ENCODE measurements around the gene TNFRSF1A. TPM values are rescaled to one million over a fixed set of nuclear protein-coding genes. Genes with fewer than 3 reads are reported as not detected.

The TNFRSF1A gene
- total RNA-seq, 1 experiment from 2014 or later, result 44.1 TPM

DNA sequence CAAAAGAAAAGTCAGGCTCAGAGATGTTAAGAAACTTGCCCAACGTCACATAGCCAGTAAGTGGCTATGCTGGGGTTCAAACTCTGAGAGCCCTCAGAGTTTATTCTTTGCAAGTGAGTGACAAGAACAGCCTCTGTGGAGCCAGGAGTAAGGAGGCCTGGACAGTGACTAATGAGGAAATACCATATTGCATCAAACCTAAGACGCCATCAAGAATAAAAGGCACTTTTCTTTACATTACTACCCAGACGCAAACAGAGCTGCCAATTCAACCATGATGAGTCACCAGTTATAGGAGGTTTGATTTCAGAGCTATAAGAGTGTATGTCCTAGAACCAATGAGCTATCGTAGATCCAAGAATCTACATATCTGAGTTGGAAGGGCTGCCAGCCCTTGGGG is 9.4 kb downstream of the TNFRSF1A start:
- ChIA-PET POLR2A (no interaction called here), CTCF (interaction anchor here (1.6 kb wide), 1 partner anchor 133 kb away, joined by 5 read pairs; no protein-coding TSS in a partner anchor)
- no peak for ATAC-seq
- TF ChIP-seq NR3C1 (CRISPR knock-in tag; conservative IDR thresholded peaks at IDR 0.05; ENCODE audit: low read depth), result no peak
- no peak for TF ChIP-seq GABPB1 (CRISPR knock-in tag; IDR thresholded peaks at IDR 0.05)
- no peak for TF ChIP-seq ZNF317 (CRISPR knock-in tag; IDR thresholded peaks at IDR 0.05; ENCODE audit: borderline replicate concordance, low read depth)
- TF ChIP-seq, protein P1, sequence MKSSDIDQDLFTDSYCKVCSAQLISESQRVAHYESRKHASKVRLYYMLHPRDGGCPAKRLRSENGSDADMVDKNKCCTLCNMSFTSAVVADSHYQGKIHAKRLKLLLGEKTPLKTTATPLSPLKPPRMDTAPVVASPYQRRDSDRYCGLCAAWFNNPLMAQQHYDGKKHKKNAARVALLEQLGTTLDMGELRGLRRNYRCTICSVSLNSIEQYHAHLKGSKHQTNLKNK (CRISPR knock-in tag; IDR thresholded peaks at IDR 0.05), result no peak
- TF ChIP-seq, protein P2, sequence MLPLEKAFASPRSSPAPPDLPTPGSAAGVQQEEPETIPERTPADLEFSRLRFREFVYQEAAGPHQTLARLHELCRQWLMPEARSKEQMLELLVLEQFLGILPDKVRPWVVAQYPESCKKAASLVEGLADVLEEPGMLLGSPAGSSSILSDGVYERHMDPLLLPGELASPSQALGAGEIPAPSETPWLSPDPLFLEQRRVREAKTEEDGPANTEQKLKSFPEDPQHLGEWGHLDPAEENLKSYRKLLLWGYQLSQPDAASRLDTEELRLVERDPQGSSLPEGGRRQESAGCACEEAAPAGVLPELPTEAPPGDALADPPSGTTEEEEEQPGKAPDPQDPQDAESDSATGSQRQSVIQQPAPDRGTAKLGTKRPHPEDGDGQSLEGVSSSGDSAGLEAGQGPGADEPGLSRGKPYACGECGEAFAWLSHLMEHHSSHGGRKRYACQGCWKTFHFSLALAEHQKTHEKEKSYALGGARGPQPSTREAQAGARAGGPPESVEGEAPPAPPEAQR (CRISPR knock-in tag; IDR thresholded peaks at IDR 0.05), result no peak
- TF ChIP-seq, protein P3, sequence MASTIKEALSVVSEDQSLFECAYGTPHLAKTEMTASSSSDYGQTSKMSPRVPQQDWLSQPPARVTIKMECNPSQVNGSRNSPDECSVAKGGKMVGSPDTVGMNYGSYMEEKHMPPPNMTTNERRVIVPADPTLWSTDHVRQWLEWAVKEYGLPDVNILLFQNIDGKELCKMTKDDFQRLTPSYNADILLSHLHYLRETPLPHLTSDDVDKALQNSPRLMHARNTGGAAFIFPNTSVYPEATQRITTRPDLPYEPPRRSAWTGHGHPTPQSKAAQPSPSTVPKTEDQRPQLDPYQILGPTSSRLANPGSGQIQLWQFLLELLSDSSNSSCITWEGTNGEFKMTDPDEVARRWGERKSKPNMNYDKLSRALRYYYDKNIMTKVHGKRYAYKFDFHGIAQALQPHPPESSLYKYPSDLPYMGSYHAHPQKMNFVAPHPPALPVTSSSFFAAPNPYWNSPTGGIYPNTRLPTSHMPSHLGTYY (CRISPR knock-in tag; IDR thresholded peaks at IDR 0.05), result no peak
- no peak for TF ChIP-seq ZNF219 (CRISPR knock-in tag; IDR thresholded peaks at IDR 0.05; ENCODE audit: borderline replicate concordance)
- TF ChIP-seq, protein P4, sequence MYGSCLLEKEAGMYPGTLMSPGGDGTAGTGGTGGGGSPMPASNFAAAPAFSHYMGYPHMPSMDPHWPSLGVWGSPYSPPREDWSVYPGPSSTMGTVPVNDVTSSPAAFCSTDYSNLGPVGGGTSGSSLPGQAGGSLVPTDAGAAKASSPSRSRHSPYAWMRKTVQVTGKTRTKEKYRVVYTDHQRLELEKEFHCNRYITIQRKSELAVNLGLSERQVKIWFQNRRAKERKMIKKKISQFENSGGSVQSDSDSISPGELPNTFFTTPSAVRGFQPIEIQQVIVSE (CRISPR knock-in tag; IDR thresholded peaks at IDR 0.05; ENCODE audit: borderline replicate concordance), result no peak
- TF ChIP-seq, protein P5, sequence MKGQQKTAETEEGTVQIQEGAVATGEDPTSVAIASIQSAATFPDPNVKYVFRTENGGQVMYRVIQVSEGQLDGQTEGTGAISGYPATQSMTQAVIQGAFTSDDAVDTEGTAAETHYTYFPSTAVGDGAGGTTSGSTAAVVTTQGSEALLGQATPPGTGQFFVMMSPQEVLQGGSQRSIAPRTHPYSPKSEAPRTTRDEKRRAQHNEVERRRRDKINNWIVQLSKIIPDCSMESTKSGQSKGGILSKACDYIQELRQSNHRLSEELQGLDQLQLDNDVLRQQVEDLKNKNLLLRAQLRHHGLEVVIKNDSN (CRISPR knock-in tag; IDR thresholded peaks at IDR 0.05), result no peak
- Mint-ChIP-seq H3K27ac (no peak overlapping the region; the same call in 1 of the 2 replicates), H3K27me3 (ENCODE audit: low read depth) (no peaks in the 10 kb centered on the region), H3K4me3 (no peak overlapping the region), H3K36me3 (peaks cover 49% of the 10 kb centered on the region), H3K9me3 (no peaks in the 10 kb centered on the region), H3K4me1 (peaks cover 28% of the 10 kb centered on the region)
- DNase-seq (ENCODE audit: low spot score), result no peak

DNA sequence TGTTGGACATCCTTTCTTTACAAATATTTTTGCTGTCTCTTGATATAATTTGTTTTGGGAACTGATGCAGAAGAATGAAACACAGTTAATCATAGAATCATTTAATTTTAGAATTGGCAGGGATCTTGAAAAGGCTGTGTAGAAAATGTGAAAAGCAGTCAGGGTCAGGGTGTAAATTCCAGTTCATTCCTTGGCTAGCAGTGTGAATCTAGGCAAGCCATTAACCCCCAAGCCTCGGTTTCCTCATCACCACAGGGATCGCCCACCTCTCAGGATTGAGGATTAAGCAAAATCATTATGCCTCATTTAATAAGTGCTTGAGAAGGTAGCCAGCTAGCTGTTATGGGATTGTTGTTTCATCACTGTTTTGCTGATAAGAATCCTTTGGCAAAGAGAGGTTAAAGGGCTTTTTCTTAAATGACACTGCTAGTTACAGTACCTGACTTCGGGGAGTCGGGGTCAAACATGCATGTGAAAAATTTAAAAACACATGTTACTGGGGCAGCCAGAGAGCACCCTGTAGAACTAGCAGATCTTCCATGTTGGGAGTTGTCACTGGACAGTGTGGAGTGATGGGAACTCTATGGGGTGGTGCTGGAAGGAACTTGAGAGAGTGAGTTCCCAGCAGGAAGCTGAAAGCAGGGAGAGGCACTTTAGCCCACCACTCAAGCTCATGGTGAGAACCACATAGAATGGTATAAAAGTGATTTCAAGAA is 10.7 kb downstream of the TNFRSF1A start:
- DNase-seq (ENCODE audit: low spot score) (no peak), ATAC-seq (no peak)
- Mint-ChIP-seq H3K27ac (peak overlapping the region; percentile 27; the same call in 1 of the 2 replicates), H3K9me3 (no peaks in the 10 kb centered on the region), H3K27me3 (ENCODE audit: low read depth) (no peaks in the 10 kb centered on the region), H3K4me1 (peaks cover 37% of the 10 kb centered on the region), H3K36me3 (peaks cover 49% of the 10 kb centered on the region), H3K4me3 (no peak overlapping the region)
- ChIA-PET CTCF (interaction anchor here (1.9 kb wide), 1 partner anchor 40 kb away, joined by 7 read pairs; no protein-coding TSS in a partner anchor), POLR2A (no interaction called here)
- TF ChIP-seq, protein P6, sequence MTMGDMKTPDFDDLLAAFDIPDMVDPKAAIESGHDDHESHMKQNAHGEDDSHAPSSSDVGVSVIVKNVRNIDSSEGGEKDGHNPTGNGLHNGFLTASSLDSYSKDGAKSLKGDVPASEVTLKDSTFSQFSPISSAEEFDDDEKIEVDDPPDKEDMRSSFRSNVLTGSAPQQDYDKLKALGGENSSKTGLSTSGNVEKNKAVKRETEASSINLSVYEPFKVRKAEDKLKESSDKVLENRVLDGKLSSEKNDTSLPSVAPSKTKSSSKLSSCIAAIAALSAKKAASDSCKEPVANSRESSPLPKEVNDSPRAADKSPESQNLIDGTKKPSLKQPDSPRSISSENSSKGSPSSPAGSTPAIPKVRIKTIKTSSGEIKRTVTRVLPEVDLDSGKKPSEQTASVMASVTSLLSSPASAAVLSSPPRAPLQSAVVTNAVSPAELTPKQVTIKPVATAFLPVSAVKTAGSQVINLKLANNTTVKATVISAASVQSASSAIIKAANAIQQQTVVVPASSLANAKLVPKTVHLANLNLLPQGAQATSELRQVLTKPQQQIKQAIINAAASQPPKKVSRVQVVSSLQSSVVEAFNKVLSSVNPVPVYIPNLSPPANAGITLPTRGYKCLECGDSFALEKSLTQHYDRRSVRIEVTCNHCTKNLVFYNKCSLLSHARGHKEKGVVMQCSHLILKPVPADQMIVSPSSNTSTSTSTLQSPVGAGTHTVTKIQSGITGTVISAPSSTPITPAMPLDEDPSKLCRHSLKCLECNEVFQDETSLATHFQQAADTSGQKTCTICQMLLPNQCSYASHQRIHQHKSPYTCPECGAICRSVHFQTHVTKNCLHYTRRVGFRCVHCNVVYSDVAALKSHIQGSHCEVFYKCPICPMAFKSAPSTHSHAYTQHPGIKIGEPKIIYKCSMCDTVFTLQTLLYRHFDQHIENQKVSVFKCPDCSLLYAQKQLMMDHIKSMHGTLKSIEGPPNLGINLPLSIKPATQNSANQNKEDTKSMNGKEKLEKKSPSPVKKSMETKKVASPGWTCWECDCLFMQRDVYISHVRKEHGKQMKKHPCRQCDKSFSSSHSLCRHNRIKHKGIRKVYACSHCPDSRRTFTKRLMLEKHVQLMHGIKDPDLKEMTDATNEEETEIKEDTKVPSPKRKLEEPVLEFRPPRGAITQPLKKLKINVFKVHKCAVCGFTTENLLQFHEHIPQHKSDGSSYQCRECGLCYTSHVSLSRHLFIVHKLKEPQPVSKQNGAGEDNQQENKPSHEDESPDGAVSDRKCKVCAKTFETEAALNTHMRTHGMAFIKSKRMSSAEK (CRISPR knock-in tag; IDR thresholded peaks at IDR 0.05; ENCODE audit: borderline replicate concordance), result no peak
- TF ChIP-seq, protein P7, sequence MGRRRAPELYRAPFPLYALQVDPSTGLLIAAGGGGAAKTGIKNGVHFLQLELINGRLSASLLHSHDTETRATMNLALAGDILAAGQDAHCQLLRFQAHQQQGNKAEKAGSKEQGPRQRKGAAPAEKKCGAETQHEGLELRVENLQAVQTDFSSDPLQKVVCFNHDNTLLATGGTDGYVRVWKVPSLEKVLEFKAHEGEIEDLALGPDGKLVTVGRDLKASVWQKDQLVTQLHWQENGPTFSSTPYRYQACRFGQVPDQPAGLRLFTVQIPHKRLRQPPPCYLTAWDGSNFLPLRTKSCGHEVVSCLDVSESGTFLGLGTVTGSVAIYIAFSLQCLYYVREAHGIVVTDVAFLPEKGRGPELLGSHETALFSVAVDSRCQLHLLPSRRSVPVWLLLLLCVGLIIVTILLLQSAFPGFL (CRISPR knock-in tag; IDR thresholded peaks at IDR 0.05; ENCODE audit: borderline replicate concordance), result no peak
- TF ChIP-seq, protein P2 (CRISPR knock-in tag; IDR thresholded peaks at IDR 0.05), result no peak
